T-helper 1 cell treated with Interleukin-12 subunit alpha and Interleukin-12 subunit beta and Interleukin-4 antibody, amounts not matched to agents 30 ng/mL and 1 ng/mL, for 36 hours (primary cell): ENCODE results near the gene ACIN1. TPM values are rescaled to one million over a fixed set of nuclear protein-coding genes. Genes with fewer than 3 reads are reported as not detected.

Experiments used
- intact Hi-C: fragments of 100-400 bp; cut with micrococcal nuclease; formaldehyde crosslinking; loops from one replicate; pipeline ENCODE4 v1.15.1; 2024
- total RNA-seq: library from RNA; stranded (reverse); gene quantifications from 2 replicates; pipeline ENCODE4 v1.2.3, GENCODE V29; 2022

The ACIN1 gene
- total RNA-seq, 1 donor from 2014 or later, result 219 TPM

DNA sequence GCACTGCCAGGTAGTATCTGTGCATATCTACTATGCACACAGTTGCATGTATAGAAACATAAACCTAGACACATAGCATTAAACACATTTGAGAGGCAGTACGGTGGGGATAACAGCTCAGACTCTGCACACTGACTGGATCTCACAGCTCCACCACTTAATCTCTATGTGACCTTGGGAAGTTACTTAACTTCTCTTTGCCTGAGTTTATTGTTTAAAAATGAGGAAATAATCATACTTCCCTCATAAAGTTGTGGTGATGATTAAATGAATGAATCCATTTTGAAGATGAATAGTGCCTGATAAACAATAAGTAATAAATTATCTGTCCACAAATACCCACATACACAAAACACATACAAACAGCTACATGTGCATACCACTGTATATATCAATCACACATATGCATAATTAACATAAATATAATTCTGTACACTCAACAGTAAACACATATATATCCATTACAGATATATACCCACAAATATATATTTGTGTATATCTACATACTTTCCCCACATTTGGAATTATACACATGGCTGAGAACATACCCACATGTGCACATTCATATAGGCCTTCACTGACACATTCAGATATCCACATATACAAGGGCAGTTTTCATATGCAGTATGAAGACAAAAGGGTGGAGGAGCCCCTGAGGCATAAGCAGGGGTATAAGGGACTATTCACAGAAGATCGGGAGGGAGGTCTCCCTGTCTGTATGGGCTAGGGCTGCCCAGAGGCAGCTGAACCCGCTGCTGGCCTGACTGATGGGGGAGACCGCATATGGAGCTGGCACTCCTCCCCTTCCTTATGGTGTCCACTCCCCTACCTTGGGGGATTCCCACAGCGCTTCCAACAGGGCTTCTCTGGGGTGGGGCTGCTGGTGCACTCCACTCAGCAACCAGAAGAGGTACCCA lies 43.5 kb downstream of the ACIN1 start:
- intact Hi-C loops, result loop anchor here (10.0 kb wide), 1 partner anchor 1137 kb away; no protein-coding TSS in a partner anchor

DNA sequence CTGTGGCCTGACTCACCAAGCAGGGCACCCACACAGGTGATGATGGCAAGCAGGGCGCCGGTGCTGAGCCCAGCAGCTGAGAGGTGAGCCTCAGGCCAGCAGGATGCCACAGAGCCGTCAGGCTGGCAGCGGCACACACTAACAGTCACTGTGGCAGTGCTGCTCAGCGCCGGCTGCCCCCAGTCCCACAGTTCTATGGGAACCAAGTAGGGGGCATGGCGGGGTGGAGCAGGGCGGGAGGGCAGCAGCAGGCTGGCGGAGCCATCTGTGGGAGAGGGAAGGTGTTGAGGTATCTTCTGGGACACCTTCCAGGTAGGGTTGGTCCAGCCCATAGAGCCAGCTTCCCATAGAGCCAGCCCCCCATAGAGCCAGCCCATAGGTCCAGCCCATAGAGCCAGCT lies 45.9 kb downstream of the ACIN1 start:
- intact Hi-C loops, result no loop called here

DNA sequence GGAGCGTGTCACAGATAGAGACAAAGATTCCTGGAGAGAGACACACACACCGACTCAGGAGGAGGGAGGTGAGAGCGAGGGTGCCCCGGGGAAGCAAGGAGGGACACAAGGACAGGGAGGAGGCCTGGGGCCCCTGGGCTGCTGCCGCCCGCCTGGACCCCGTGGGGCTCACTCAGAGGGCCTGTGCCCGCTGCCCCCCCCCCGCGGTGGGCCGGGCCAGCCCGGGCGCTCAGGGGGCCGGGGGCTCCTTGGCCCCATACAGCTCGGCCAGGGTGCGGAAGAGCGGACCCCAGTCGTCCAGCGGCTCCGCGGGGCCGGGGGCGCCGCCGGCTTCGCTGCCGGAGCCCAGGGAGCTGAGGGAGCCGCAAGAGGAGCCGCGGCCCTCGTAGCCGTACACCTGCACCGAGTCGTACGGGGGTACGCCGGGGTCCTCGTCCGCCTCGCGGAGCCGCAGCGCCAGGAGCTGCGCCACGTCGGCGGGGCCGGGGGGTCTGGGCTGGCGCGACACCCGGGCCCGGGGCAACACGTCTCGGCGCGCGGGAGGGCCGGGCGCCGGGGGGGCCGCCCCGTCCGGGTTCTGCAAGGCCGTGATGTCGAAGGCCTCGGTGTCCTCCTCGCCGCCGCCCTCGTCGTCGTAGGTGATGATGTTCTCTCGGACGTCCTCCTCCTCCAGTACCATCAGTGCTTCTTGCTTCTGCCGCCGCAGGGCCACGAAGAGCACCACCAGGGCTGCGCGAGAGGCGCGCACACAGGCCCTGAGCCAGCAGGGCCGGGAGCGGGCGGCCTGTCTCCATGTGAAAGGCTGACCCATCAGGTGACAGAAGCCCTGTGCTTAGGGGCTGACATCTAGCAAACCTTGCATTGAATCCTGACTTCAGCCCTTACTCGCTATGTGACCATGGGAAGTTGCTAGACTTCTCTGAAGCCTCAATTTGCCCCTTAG lies 46.9 kb downstream of the ACIN1 start:
- intact Hi-C loops, result no loop called here

DNA sequence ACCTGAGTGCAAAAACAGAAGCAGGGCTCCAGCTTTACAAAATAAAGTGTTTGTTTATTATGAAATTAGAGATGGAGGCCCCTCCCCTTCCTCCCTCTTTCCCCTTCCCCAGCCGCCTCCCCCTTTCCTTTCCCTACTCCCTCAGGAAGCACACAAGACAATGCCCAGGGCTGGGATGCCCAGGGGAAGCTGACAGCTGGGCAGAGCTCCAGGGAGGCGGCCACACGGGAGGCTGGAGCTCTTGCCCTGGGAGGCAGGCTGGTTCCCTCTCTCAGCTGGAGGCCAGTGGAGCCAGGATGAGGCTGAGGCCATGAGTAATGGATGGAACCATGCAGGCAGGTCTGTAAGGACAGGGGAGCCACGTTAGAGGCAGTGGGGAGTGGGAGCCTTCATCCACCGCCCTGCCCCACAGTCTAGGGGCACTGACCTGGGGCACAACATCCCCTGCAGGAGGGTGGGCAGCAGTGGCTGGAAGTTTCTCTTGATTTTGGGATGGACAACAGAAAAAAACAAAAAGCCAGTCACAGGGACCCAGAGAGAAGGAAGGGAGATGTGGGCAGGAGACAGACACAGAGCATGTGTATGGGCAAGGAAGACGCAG lies 47.8 kb downstream of the ACIN1 start:
- intact Hi-C loops, result no loop called here

GRCh38 chr14:23045419-23046357 lies 49.2 kb downstream of the ACIN1 start:
- intact Hi-C loops, result no loop called here

GRCh38 chr14:23044840-23045239 lies 50.1 kb downstream of the ACIN1 start:
- intact Hi-C loops, result no loop called here

- intact Hi-C loops, result no loop called here
Measured at GRCh38 chr14:23043754-23044153, 51.2 kb downstream of the ACIN1 start.

DNA sequence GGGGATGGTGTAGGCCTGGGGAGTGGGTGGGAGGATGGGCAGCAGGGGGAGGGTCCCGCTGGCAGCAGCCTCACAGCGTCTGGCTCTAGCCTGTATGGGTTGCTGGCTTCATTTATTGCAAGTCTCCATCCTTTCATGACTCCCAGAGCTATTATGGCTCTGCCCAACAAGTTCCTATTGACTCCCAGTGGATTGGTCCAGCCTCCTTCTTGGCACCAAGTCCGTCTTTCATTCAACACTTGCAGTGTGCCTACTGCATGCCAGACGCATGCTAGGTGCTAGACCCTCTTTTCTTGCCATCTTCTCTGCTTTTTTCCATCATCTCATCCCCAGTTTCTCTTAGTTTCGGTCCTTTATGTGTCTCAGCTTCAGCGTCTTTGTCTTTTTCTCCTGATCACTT lies 51.8 kb downstream of the ACIN1 start:
- intact Hi-C loops, result no loop called here

- intact Hi-C loops, result no loop called here
Measured at GRCh38 chr14:23042162-23042965, 52.6 kb downstream of the ACIN1 start, which contains the start of gene PSMB11. TSS of gene PSMB11 (plus strand) at chr14:23042212. CDS start at chr14:23042226, 14 bp downstream.

DNA sequence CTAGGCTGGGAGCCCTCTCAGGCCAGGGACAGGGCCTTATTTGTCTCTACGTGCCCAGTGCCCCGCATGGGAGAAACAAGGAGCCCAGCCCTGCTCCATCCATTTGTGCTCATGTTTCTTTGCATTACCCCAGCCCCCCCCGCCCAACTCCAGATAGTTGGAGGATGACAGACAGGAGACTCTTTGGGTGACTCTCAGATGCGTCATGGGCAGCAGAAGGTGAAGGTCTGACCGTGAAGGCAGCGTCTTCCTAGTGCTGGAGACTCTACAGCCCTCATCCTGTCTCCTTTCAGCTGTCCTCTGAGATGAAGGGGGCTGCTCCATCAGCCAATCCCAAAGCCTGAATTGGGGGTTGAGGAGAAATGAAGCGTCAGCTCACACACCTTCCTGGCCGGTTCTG lies 53.2 kb downstream of the ACIN1 start:
- intact Hi-C loops, result no loop called here

DNA sequence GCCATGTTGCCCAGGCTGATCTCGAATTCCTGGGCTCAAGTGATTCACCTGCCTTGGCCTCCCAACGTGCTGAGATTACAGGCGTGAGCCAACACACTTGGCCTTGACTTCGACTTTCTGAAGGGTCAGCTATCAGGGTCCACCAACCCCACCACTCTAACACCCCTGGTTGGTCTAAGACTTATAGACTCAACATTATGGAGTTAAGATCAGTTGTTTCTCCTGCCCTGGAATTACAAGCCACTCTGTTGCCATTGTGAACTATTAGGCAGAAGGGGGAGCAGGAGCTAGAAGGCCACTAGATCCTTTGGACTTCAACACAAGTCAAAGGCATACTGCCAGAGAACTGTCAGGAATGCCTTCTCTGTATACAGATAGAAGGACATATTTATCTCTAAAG lies 54.8 kb downstream of the ACIN1 start:
- intact Hi-C loops, result no loop called here

- intact Hi-C loops, result loop anchor here (1.0 to 10.0 kb wide), 7 partner anchors 28 to 1561 kb away; partner anchors contain the start of genes ACIN1, C14orf119, PABPN1 and PRMT5
Measured at GRCh38 chr14:23035303-23036144, 59.4 kb downstream of the ACIN1 start.

DNA sequence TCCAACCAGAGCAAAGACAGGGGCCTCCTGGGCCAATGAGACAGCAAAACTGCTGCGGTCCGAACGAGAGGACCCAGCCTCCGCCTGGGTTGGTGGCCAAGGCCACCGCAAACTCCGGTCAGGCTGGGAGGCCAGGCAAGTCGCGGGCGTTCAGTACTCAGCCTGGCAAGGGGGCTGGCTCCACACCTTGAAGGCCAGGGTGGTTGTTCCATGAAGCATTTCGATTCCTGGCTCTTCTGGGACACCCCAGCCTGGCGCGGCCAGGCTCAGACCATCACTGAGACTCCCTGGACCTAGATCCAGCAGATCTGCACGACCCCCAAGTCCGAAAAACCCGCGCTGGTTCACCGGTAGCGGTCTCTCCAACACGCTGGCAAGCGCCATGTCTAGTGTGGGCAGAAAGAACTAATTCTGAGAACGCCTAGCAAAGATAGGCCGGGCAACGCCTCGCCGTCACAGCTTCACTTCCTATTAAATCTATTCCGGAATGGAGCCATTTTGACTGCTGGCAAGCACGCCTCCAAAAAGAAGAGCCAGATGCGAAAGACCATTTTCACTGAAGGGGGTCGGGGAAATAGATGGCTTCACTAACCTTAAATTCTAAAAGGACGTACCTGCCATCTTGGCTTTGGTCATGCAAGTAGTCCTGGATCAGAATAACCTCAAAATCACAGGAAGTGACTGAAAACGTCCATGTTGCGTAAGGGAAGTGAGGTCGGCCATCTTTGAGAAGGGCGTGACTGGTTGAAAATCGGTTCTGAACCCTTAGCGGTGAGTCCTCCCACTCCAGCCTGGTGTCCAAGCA lies 60.2 kb downstream of the ACIN1 start, which contains the start of gene PSMB5:
Gene PSMB5 (minus strand): TSS at position 403 of the 805 bp plus-strand sequence. CDS start 19 bp downstream, at position 384.
- intact Hi-C loops, result loop anchor here (1.0 to 10.0 kb wide), 14 partner anchors 22 to 1560 kb away; partner anchors contain the start of genes ACIN1, C14orf119, DAD1 and HAUS4

DNA sequence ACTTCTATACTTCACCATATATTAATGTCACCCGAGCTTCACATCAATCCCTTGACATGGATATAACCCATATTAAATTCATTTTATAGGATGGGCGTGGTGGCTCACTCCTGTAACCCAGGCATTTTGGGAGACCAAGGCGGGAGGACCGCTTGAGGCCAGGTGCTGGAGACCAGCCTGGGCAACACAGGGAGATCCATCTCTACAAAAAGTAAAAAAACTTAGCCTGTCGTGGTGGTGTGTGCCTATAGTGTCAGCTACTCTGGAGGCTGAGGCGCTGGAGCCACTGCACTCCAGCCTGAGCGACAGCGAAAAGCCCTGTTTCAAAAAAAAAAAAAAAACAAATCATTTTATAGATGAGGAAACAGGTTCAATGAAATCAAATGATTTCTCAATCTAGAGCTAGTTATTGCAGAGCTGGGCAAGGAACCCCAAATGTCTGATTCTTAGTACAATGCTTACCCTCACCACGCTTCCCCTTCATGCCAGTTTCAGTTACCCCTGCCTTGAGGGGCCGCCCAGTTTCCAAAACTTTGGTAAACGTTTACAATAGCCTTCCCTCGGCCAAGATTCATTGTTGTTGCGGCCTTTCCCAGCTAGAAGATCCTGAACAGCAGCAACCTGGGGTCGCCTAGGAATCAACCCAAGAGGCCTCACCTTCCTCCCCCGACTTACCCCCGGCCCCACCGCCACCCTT lies 61.0 kb downstream of the ACIN1 start:
- intact Hi-C loops, result loop anchor here (1.0 to 10.0 kb wide), 8 partner anchors 22 to 1559 kb away; partner anchors contain the start of genes DAD1, HAUS4, HOMEZ and LRP10

- intact Hi-C loops, result loop anchor here (10.0 kb wide), 1 partner anchor 1558 kb away; the partner anchor contains the start of genes RAB2B and TOX4
Measured at GRCh38 chr14:23033251-23033727, 61.6 kb downstream of the ACIN1 start.

DNA sequence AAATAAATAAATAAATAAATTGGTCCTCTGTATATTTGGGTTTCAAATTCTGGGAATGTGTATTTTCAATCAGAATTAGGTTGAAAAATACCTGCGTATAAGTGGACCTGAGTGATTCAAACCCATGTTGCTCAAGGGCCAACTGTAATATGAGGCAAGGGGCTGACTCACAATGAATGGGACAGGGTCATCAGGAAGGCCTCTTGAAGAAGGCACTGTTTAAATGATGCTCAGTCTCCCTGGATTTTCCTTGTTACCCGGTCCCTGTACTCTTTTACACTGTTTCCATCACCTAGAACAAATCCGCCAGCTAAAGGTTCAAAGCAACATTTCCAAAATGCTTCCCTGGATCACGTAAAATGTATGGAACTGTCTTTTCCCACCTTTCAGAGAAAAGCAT lies 64.0 kb downstream of the ACIN1 start:
- intact Hi-C loops, result loop anchor here (10.0 kb wide), 1 partner anchor 1556 kb away; the partner anchor contains the start of genes RAB2B and TOX4
